ENCODE results near the gene LBH.
A peak's percentile ranks its signal among the peaks of the same experiment; 100 is the strongest.

LBH gene

GRCh38 chr2:30235859-30236535 lies 4.7 kb downstream of the LBH start:
- DNase-seq: peak; percentile 44 to 54

GRCh38 chr2:30236591-30237238 lies 5.4 kb downstream of the LBH start:
- DNase-seq: no peak

GRCh38 chr2:30237239-30237965 lies 6.1 kb downstream of the LBH start:
- DNase-seq: peak; percentile 27 to 30

- DNase-seq: no peak
Measured at GRCh38 chr2:30237966-30238800, 6.8 kb downstream of the LBH start.

GRCh38 chr2:30239308-30239985 lies 8.1 kb downstream of the LBH start:
- DNase-seq: peak; percentile 67 to 68

GRCh38 chr2:30239986-30240752 lies 8.8 kb downstream of the LBH start:
- no peak for DNase-seq

GRCh38 chr2:30243231-30243630 lies 11.9 kb downstream of the LBH start:
- no peak for DNase-seq

GRCh38 chr2:30245364-30245763 lies 14.0 kb downstream of the LBH start:
- no peak for DNase-seq

- no peak for DNase-seq
Measured at GRCh38 chr2:30248791-30249190, 17.5 kb downstream of the LBH start.

- DNase-seq: no peak
Measured at GRCh38 chr2:30249354-30249753, 18.0 kb downstream of the LBH start.

GRCh38 chr2:30250421-30250820 lies 19.1 kb downstream of the LBH start:
- no peak for DNase-seq

- DNase-seq: peak; percentile 64 to 70
Measured at GRCh38 chr2:30252723-30253701, 21.7 kb downstream of the LBH start.

GRCh38 chr2:30253873-30254684 lies 22.7 kb downstream of the LBH start:
- no peak for DNase-seq

- no peak for DNase-seq
Measured at GRCh38 chr2:30254685-30255001, 23.3 kb downstream of the LBH start.

GRCh38 chr2:30255026-30255425 lies 23.7 kb downstream of the LBH start:
- no peak for DNase-seq

GRCh38 chr2:30255466-30256408 lies 24.4 kb downstream of the LBH start:
- no peak for DNase-seq

- no peak for DNase-seq
Measured at GRCh38 chr2:30257266-30258214, 26.2 kb downstream of the LBH start.

Measured in activated CD4-positive, alpha-beta T cell treated with anti-CD3 and anti-CD28 coated beads, Interleukin-2, amount 50 U/mL, for 4 hours (primary cell).